CD4-positive, alpha-beta T cell treated with Interferon gamma for 1 hour (primary cell): Measurements from ENCODE around the gene PFN1.
"Not testable (repeated sequence)": the region's sequence is repeated elsewhere in the genome, so short reads cannot be mapped to it uniquely, and the experiment has no call there.

ENCODE experiments used
- DNase-seq: peaks from one replicate; pipeline ENCODE4 v3.0.0-alpha.2; 2020

The PFN1 gene

GRCh38 chr17:4945176-4945943 is 3.0 kb downstream of the PFN1 start:
- peak; percentile 76 for DNase-seq

- DNase-seq: no peak
These were observed 3.7 kb downstream of the PFN1 start for GRCh38 chr17:4944554-4945175.

GRCh38 chr17:4944163-4944553 is 4.2 kb downstream of the PFN1 start:
- DNase-seq: peak; percentile 43

- no peak for DNase-seq
These were observed 5.4 kb downstream of the PFN1 start for GRCh38 chr17:4942760-4943508.

GRCh38 chr17:4941319-4941610 is 7.1 kb downstream of the PFN1 start:
- DNase-seq: no peak

DNA sequence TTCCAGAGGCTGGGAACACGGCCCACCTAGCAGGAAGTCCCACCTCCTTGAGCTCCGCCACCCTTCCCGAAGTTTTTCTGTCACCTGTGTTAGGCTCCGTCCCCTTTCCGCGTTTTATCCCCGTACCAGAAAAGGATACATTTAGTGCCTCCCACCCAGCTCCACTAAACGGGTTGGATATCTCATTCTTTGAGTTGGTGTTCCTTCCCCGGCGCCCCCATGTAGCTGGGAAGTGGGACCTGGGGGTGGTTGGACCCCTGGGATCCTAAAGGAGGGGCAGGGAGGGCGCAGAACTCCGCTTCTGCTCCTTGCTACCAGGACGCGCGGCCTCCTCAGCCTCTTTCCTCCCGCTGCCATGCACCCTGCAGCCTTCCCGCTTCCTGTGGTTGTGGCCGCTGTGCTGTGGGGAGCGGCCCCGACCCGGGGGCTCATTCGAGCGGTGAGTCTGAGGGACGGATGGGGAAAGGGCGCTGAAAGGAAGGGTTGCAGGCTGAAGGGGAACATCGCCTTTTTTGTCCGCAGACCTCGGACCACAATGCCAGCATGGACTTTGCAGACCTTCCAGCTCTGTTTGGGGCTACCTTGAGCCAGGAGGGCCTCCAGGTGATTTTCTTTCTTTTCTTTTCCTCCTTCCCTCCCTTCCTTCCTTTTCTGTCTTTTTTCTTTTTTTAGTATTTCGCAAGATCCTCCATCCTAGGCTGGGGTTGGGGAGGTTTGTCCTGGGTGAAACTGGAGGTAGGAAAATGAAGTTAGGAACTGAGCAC is 7.6 kb downstream of the PFN1 start:
- DNase-seq: no peak

- DNase-seq: peak; percentile 99
These were observed 8.4 kb downstream of the PFN1 start, which contains the start of the genes RNF167 and SLC25A11 for GRCh38 chr17:4939796-4940554. Gene RNF167 (plus strand): TSS chr17:4940268. CDS start chr17:4940910, 642 bp downstream. Gene SLC25A11 (minus strand): TSS chr17:4940046. CDS start chr17:4939910, 136 bp downstream.

DNA sequence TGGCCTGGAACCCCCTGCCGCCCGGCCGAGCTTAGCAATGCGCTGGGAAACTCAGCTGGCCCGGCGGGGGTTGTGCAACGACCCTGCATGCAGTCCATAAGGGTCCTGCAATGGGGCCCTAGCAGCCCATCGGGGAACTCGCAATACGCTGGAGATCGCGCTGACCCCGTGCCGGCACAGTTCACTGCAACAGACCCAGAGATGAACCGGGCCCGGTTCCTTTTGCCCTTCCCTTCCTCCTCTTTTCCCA is 8.9 kb downstream of the PFN1 start:
- DNase-seq: no peak

- no peak for DNase-seq
These were observed 9.4 kb downstream of the PFN1 start for GRCh38 chr17:4938688-4939545.

DNA sequence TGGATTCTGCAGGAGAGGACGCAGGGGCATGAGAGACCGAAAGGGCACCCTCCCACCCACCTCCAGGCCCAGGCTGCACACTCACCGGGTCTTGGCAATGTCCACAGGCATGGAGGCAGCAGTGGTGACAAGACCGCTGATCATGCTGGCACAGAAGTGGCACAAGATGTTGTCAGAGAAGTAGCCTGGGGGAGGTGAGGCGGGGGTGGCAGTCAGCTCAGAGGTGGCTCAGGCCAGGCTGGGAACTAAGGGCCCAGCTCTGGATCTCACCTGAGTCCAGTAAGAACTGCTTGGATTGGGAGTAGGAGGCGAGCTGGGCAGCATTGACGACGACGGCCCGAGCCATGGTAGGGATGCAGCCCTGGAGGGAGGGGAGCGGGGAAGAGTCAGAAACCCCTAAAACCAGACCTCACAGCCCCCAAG is 10.2 kb downstream of the PFN1 start:
- no peak for DNase-seq

DNA sequence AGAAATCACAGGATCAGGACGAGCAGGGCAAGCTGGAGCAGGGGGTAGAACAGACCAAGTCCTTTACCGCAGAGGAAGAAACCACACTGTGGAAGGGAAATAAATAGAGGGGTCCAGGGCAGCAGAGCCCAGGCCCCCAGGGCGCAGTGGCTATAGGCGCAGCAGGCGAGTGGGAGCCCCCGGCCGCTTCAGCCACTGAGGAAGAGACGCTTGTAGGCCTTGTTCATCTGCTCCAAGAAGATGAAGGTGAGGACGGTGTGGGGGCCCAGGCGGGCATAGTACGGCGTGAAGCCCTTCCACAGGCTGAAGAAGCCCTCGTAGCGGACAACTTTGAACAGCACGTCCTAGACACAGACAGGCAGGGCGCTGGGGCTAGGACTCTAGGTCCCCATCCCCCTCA is 10.8 kb downstream of the PFN1 start:
- DNase-seq: no peak

GRCh38 chr17:4936436-4936835 is 11.9 kb downstream of the PFN1 start:
- no peak for DNase-seq

DNA sequence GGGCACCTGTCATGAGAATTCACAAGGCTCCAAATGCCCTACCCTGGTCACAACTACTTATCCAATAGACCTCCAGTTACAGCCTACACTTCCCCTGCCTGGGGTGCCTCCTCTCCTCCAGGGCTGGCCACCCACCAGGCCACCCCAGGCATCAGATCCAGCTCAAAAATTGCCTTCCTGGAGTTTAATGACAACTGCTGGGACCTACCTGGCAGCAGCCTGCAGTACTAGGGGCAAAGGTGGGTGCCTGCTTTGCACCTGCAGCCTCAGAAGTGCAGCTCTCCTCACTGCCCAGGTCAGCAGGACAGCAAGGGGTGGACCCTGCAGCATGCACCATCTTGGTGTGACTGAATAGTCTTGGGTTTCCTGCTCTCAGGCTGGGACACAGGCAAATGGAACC is 12.7 kb downstream of the PFN1 start:
- no peak for DNase-seq

GRCh38 chr17:4934173-4934979 is 14.0 kb downstream of the PFN1 start:
- no peak for DNase-seq

GRCh38 chr17:4933646-4934045 is 14.7 kb downstream of the PFN1 start:
- DNase-seq: no peak

DNA sequence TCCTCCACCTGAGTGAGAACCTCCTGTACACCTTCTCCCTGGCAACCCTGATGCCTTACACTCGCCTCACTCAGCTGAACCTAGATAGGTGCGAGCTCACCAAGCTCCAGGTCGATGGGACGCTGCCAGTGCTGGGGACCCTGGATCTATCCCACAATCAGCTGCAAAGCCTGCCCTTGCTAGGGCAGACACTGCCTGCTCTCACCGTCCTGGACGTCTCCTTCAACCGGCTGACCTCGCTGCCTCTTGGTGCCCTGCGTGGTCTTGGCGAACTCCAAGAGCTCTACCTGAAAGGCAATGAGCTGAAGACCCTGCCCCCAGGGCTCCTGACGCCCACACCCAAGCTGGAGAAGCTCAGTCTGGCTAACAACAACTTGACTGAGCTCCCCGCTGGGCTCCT is 15.6 kb downstream of the PFN1 start:
- DNase-seq: no peak

- DNase-seq: no peak
These were observed 16.4 kb downstream of the PFN1 start, which contains the start of gene GP1BA for GRCh38 chr17:4931963-4932362. Gene GP1BA (plus strand): TSS chr17:4932277. CDS start chr17:4932605, 328 bp downstream.

DNA sequence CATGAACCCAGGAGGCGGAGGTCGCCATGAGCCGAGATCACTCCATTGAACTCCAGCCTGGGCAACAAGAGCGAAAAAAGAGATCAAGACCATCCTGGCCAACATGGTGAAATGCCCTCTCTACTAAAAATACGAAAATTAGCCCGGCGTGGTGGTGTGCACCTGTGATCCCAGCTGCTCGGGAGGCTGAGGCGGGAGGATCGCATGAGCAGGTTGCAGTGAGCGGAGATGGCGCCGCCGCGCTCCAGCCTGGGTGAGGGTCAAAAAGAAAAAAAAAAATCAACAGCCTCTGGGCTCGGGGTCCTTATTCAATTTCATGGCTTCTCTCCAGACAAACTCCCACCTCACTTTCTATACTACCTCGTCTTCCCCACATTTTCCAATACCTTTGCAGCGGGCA is 19.4 kb downstream of the PFN1 start:
- DNase-seq: no peak

- not testable (repeated sequence) for DNase-seq
These were observed 21.6 kb downstream of the PFN1 start for GRCh38 chr17:4926577-4927335.

- no peak for DNase-seq
These were observed 27.0 kb downstream of the PFN1 start for GRCh38 chr17:4921320-4921719.
